Cardiac septum (tissue), 1 donor: Measurements from ENCODE around the gene C4A. TPM values are rescaled to one million over a fixed set of nuclear protein-coding genes. Genes with fewer than 3 reads are reported as not detected.
"Not testable (repeated sequence)": the region's sequence is repeated elsewhere in the genome, so short reads cannot be mapped to it uniquely, and the experiment has no call there.

Experiments used
- DNase-seq: peaks from one replicate; pipeline ENCODE4 v3.0.0-alpha.2; 2020; ENCODE audit warnings: low spot score
- intact Hi-C: fragments of 100-400 bp; cut with DNase I; formaldehyde crosslinking; loops from one replicate; pipeline ENCODE4 v1.14.0; 2022
- total RNA-seq: library from RNA; stranded (reverse); fragmentation: NEBNext Ultra II Directional; extraction: Animal tissue kit (Norgen Biotek cat#: 25700); gene quantifications from one replicate; pipeline ENCODE4 v1.2.1, GENCODE V29; 2021
- donor health status: DM: no; HTN: no; CAD: no.

C4A gene
- total RNA-seq, 1 donor from 2014 or later, result 131 TPM

GRCh38 chr6:32009537-32009936 is 27.7 kb downstream of the C4A start:
- DNase-seq, intact Hi-C loops: not testable (repeated sequence)

- peak; percentile 38 for DNase-seq
- intact Hi-C loops, result not testable (repeated sequence)
These were observed 29.1 kb downstream of the C4A start for GRCh38 chr6:32010856-32011530.

GRCh38 chr6:32012941-32013617 is 31.2 kb downstream of the C4A start:
- DNase-seq, result peak; percentile 66
- intact Hi-C loops, result not testable (repeated sequence)

- DNase-seq, intact Hi-C loops: not testable (repeated sequence)
These were observed 31.9 kb downstream of the C4A start for GRCh38 chr6:32013738-32014137.

GRCh38 chr6:32014547-32014946 is 32.7 kb downstream of the C4A start, which contains the start of gene C4B:
C4B (plus strand) TSS chr6:32014795; CDS start chr6:32014846, 51 bp downstream.
- DNase-seq, intact Hi-C loops: not testable (repeated sequence)

- intact Hi-C loops, DNase-seq: not testable (repeated sequence)
These were observed 40.2 kb downstream of the C4A start for GRCh38 chr6:32022100-32022499.

GRCh38 chr6:32028631-32029030 is 46.8 kb downstream of the C4A start:
- DNase-seq, intact Hi-C loops: not testable (repeated sequence)

GRCh38 chr6:32029553-32029952 is 47.7 kb downstream of the C4A start:
- DNase-seq, intact Hi-C loops: not testable (repeated sequence)

GRCh38 chr6:32035283-32036013 is 53.6 kb downstream of the C4A start:
- intact Hi-C loops, result not testable (repeated sequence)

GRCh38 chr6:32037136-32037535 is 55.3 kb downstream of the C4A start:
- DNase-seq, intact Hi-C loops: not testable (repeated sequence)

More at GRCh38 chr6:32035283-32036013, 53.6 kb downstream of the C4A start:
- not testable (repeated sequence) for DNase-seq

- intact Hi-C loops, result not testable (repeated sequence)
These were observed 56.0 kb downstream of the C4A start, which contains the start of gene CYP21A2 for GRCh38 chr6:32037598-32038524. CYP21A2 (plus strand) TSS chr6:32038415; CDS start chr6:32038423, 8 bp downstream.

GRCh38 chr6:32038878-32039277 is 57.0 kb downstream of the C4A start:
- DNase-seq, result not testable (repeated sequence)

More at GRCh38 chr6:32037598-32038524, 56.0 kb downstream of the C4A start, which contains the start of gene CYP21A2:
- not testable (repeated sequence) for DNase-seq

GRCh38 chr6:32039321-32040274 is 57.7 kb downstream of the C4A start:
- DNase-seq, intact Hi-C loops: not testable (repeated sequence)

More at GRCh38 chr6:32038878-32039277, 57.0 kb downstream of the C4A start:
- intact Hi-C loops, result not testable (repeated sequence)

- intact Hi-C loops, DNase-seq: not testable (repeated sequence)
These were observed 58.6 kb downstream of the C4A start for GRCh38 chr6:32040299-32041049.

- DNase-seq, intact Hi-C loops: not testable (repeated sequence)
These were observed 59.1 kb downstream of the C4A start for GRCh38 chr6:32041050-32041321.

- intact Hi-C loops, DNase-seq: not testable (repeated sequence)
These were observed 59.5 kb downstream of the C4A start for GRCh38 chr6:32041385-32041784.

GRCh38 chr6:32042276-32042675 is 60.4 kb downstream of the C4A start:
- intact Hi-C loops, DNase-seq: not testable (repeated sequence)
